ENCODE measurements around the gene ZNF280B. TPM values are rescaled to one million over a fixed set of nuclear protein-coding genes. Genes with fewer than 3 reads are reported as not detected.

ZNF280B gene
- total RNA-seq, 1 experiment from 2014 or later = 8.2 TPM

- peaks cover 57% of the 10 kb centered on the region for H3K27me3 ChIP-seq (ENCODE audit: insufficient read depth, low read length)
- H3K23ac ChIP-seq (ENCODE audit: insufficient read length, low read depth, low read length) = no peak overlapping the region
- H3K79me2 ChIP-seq (ENCODE audit: insufficient read depth, low read length) = no peaks in the 10 kb centered on the region
- H2BK20ac ChIP-seq (ENCODE audit: low read depth, low read length, poor library complexity, severe bottlenecking) = no peak overlapping the region
- H3K4me2 ChIP-seq (ENCODE audit: insufficient read depth, insufficient read length, low read length) = no peak overlapping the region
- no peak overlapping the region for H2BK5ac ChIP-seq (ENCODE audit: insufficient read length, low read length)
- no peak overlapping the region for H2AK5ac ChIP-seq (ENCODE audit: insufficient read length, low read length)
- no peaks in the 10 kb centered on the region for H3K4me1 Mint-ChIP-seq
- no peak overlapping the region for H4K8ac ChIP-seq (replicated peaks; ENCODE audit: insufficient read length, low read depth, low read length)
- no peaks in the 10 kb centered on the region for H4K20me1 ChIP-seq (ENCODE audit: control insufficient read depth, insufficient read depth, insufficient read length)
- H3K23me2 ChIP-seq (ENCODE audit: insufficient read length, low read depth, low read length, poor library complexity, severe bottlenecking) = no peaks in the 10 kb centered on the region
- H3K4me3 Mint-ChIP-seq = no peak overlapping the region
- no peak overlapping the region for H2BK15ac ChIP-seq (ENCODE audit: low read depth, low read length)
- no peak overlapping the region for H3K18ac ChIP-seq (ENCODE audit: insufficient read length, low read depth, low read length)
- H3K79me1 ChIP-seq (ENCODE audit: insufficient read depth, low read depth, low read length, poor library complexity, severe bottlenecking) = no peaks in the 10 kb centered on the region
- no peak overlapping the region for H3T11ph ChIP-seq (ENCODE audit: low read length)
- H2BK120ac ChIP-seq (ENCODE audit: low read depth, low read length, poor library complexity, severe bottlenecking) = no peak overlapping the region
- H2AFZ ChIP-seq (ENCODE audit: low read length) = no peak overlapping the region
- DNase-seq = no peak
- H3K9me3 ChIP-seq (ENCODE audit: control insufficient read depth, low read depth, low read length) = peaks cover 12% of the 10 kb centered on the region
- H3K36me3 Mint-ChIP-seq (ENCODE audit: insufficient read depth in 1 of 3, low read depth in 3 of 3) = peaks cover 0 to 5% (median 0%) of the 10 kb centered on the region in 3 experiments; a peak in 4 of 7 replicates
- no peak overlapping the region for H3K14ac ChIP-seq (ENCODE audit: insufficient read depth, low read length)
- peaks cover 42 to 46% of the 10 kb centered on the region in 2 experiments for H3K9me3 Mint-ChIP-seq
- no peak overlapping the region for H3K27ac ChIP-seq (ENCODE audit: insufficient read length, low read depth, low read length)
- H3K9ac ChIP-seq (ENCODE audit: extremely low read depth, insufficient read length, low read length) = no peak overlapping the region
- no peak overlapping the region for H3K4ac ChIP-seq (ENCODE audit: low read depth, low read length)
- no peaks in the 10 kb centered on the region for H3K4me1 ChIP-seq (ENCODE audit: insufficient read depth, low read length)
- no peak overlapping the region for H4K5ac ChIP-seq (ENCODE audit: insufficient read length, low read depth, low read length)
- H4K91ac ChIP-seq (ENCODE audit: insufficient read length, low read depth, low read length) = no peak overlapping the region
- no peak for TF ChIP-seq CTCF (conservative IDR thresholded peaks at IDR 0.05)
- WGBS (ENCODE audit: extremely low coverage, insufficient read length, low lambda C conversion rate) = no CpG with 5 or more reads among the region's 6 CpGs
- peaks cover 100% of the 10 kb centered on the region for H3K27me3 Mint-ChIP-seq (ENCODE audit: low read depth)
- H3K27ac Mint-ChIP-seq = no peak overlapping the region
- no peak overlapping the region for H3K56ac ChIP-seq (ENCODE audit: insufficient read length, low read depth, low read length)
- H2BK12ac ChIP-seq (ENCODE audit: insufficient read length, low read depth, low read length) = no peak overlapping the region
Observed at GRCh38 chr22:22452996-22453686, 55.4 kb downstream of the ZNF280B start.
